ENCODE data around the gene SYTL3.
"Not testable (repeated sequence)": the region's sequence is repeated elsewhere in the genome, so short reads cannot be mapped to it uniquely, and the experiment has no call there.

Gene SYTL3

GRCh38 chr6:158668707-158669103 lies 18.9 kb downstream of the SYTL3 start:
- TF ChIP-seq CTCF (conservative IDR thresholded peaks at IDR 0.05; ENCODE audit: low read depth, low read length): no peak
- no peak overlapping the region for H3K4me3 ChIP-seq (ENCODE audit: low read length)

GRCh38 chr6:158669145-158670035 lies 19.5 kb downstream of the SYTL3 start:
- no peak for DNase-seq (ENCODE audit: low read depth)
- H3K4me3 ChIP-seq (ENCODE audit: low read length): no peak overlapping the region
- TF ChIP-seq CTCF (conservative IDR thresholded peaks at IDR 0.05; ENCODE audit: low read depth, low read length): no peak

More at GRCh38 chr6:158668707-158669103, 18.9 kb downstream of the SYTL3 start:
- DNase-seq (ENCODE audit: low read depth): no peak

- not testable (repeated sequence) for H3K4me3 ChIP-seq (ENCODE audit: low read length); DNase-seq (ENCODE audit: low read depth)
Measured at GRCh38 chr6:158672119-158672518, 22.3 kb downstream of the SYTL3 start.

- no peak overlapping the region for H3K4me3 ChIP-seq (ENCODE audit: low read length)
- no peak for TF ChIP-seq CTCF (conservative IDR thresholded peaks at IDR 0.05; ENCODE audit: low read depth, low read length)
- DNase-seq (ENCODE audit: low read depth): no peak
Measured at GRCh38 chr6:158672726-158673125, 22.9 kb downstream of the SYTL3 start.

- H3K4me3 ChIP-seq (ENCODE audit: low read length): no peak overlapping the region
- DNase-seq (ENCODE audit: low read depth): no peak
- TF ChIP-seq CTCF (conservative IDR thresholded peaks at IDR 0.05; ENCODE audit: low read depth, low read length): no peak
Measured at GRCh38 chr6:158674342-158675131, 24.7 kb downstream of the SYTL3 start.

GRCh38 chr6:158677094-158677493 lies 27.2 kb downstream of the SYTL3 start:
- H3K4me3 ChIP-seq (ENCODE audit: low read length); DNase-seq (ENCODE audit: low read depth): not testable (repeated sequence)

GRCh38 chr6:158677906-158678578 lies 28.2 kb downstream of the SYTL3 start:
- H3K4me3 ChIP-seq (ENCODE audit: low read length): no peak overlapping the region
- DNase-seq (ENCODE audit: low read depth): no peak
- no peak for TF ChIP-seq CTCF (conservative IDR thresholded peaks at IDR 0.05; ENCODE audit: low read depth, low read length)
